ENCODE results near the gene MPRIP.
A peak's percentile ranks its signal among the peaks of the same experiment; 100 is the strongest.

MPRIP gene

DNA sequence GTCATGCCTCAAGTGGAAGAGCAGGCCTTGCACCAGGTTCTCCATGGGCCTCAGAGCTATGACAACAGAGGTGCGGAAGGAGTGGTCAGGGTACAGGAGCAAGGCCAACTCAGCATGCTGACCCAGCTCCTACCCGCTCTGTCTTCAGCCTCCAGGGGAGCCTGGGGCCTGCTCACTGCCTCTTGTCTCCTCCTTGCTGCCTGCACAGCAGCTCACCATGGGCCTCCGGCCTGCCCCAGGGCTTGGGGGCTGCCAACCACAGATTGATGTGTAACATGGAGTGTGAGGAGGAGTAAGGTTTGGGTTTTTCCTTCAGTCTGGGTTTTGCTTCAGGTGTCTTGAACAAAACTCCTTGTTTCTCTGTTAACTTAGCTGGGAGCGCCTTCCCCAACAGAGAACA is 101.8 kb downstream of the MPRIP start:
- H3K27ac ChIP-seq, result no peak overlapping the region
- TF ChIP-seq, protein P1, sequence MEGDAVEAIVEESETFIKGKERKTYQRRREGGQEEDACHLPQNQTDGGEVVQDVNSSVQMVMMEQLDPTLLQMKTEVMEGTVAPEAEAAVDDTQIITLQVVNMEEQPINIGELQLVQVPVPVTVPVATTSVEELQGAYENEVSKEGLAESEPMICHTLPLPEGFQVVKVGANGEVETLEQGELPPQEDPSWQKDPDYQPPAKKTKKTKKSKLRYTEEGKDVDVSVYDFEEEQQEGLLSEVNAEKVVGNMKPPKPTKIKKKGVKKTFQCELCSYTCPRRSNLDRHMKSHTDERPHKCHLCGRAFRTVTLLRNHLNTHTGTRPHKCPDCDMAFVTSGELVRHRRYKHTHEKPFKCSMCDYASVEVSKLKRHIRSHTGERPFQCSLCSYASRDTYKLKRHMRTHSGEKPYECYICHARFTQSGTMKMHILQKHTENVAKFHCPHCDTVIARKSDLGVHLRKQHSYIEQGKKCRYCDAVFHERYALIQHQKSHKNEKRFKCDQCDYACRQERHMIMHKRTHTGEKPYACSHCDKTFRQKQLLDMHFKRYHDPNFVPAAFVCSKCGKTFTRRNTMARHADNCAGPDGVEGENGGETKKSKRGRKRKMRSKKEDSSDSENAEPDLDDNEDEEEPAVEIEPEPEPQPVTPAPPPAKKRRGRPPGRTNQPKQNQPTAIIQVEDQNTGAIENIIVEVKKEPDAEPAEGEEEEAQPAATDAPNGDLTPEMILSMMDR (conservative IDR thresholded peaks at IDR 0.05), result no peak

DNA sequence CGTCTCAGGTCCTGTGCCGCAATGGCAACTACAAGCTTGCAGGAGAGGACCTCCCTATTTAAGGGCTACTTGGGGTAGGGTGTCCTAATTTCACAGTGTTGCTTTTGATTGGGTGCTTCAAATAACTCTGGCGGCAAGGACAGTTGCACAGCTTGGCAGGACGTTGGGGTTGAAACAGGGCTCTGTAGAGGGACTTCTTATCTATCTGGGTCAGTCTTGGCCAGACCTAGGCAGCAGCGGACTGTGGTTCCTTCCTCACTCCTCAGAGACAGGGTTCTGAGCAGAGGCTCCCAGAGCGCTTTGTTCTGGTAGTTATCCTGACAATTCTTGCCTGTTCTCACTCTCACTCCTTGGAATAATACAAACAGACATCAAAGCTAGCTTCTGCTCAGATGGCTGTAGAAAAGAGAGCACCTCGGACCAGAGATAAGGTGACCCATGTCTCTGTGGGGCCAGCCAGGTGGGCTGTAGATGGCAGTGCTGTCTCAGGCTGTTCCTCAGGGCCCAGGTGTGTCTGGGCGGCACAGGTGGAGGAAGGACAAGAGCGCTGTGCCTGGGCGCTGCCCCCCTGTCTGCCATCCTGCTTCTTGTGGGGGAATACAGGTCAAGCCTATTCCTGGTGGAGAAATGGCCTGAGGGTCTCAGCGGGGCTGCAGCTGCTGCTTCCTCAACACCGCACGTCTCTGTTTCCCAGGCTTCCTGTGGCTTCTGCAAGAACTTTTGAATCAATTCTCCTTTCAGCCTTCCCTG is 102.8 kb downstream of the MPRIP start:
- TF ChIP-seq, protein P1 (conservative IDR thresholded peaks at IDR 0.05), result no peak
- no peak overlapping the region for H3K27ac ChIP-seq

DNA sequence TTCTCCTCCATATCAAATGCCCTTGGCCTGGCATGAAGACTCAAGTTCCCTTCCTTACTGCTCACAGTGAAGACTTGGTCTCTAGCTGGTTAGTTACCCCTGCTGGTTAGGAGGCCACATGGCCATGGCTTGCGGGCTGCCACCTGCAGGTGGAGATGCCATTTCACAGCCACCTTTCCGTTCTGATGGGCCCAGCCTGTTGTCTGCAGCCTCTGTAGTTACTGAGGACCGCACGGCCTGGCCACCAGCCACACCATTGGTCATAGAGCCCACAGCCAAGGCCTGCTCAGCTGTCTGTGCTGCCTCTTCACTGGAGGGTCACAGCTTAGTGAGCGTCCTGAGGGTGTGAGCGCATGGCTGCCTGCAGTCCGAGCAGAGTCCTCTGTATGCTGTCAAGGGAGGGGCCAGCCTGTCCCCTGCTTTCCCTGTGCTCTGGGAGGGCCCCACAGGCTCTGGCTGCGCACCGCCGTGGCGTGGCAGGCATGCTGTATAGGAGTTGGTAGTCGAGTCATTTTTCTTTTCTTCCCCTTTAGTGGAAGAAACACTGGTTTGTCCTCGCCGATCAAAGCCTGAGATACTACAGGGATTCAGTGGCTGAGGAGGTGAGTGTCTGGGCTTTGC is 104.6 kb downstream of the MPRIP start:
- no peak overlapping the region for H3K27ac ChIP-seq
- TF ChIP-seq, protein P1 (conservative IDR thresholded peaks at IDR 0.05), result peak; percentile 72

DNA sequence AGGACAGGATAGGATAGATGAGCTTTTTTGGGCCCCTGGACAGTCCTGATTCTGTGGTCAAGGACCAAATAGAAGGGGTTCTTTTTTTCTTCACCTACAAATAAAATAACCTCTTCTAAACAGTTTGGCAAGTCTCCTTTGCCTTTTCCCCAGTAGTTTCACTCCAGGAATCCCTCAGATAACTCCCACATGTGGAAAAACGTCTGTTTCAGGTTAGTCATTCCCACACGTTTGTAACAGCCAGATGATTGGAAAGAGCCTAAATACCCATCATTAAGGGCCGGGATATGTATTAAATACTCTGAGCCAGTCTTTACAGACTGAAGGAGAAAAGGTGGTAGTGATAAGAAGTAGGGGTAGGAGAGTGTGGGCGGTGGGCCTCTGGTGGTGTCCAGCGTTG is 105.6 kb downstream of the MPRIP start:
- TF ChIP-seq, protein P1 (conservative IDR thresholded peaks at IDR 0.05), result no peak

DNA sequence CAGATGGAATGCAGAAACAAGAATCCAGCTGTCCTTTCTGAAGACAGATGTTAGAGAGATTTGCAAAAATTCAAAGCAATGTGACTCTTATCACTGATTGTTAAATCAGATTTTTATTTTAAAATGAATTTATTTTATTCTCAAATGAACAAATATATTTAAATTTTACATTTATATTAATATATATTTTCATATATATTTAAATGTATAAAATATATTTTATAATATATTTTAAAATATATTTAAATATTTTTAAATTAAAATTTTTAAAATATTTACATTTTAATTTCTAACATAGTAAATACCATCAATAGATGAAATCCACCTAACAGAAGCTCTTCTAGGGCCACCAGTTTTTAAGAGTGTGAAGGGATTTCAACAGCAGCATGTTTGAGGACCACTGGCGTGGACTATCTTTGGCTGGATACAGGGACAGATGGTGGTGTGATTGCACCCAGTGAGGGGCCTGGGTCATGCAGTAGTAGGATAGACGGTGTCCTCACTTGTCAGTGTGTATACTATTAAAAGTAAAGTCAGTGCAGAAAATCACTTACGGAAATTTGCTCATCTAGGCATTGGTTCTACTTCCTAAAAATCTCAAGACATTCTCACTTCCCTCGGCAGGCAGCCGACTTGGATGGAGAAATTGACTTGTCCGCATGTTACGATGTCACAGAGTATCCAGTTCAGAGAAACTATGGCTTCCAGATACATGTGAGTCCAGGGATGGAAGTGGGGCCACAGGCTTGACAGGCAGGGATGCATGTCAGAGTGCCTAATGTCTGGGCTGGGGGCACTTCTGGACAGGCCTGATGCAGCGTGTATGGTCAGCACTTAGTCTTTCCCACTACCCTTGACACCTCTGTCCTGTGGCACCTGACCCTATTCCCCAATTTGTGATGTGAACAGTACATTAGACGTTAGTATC is 107.5 kb downstream of the MPRIP start:
- H3K27ac ChIP-seq, result no peak overlapping the region
- TF ChIP-seq, protein P1 (conservative IDR thresholded peaks at IDR 0.05), result no peak

More for the DNA sequence above, 105.6 kb downstream of the MPRIP start:
- no peak overlapping the region for H3K27ac ChIP-seq

DNA sequence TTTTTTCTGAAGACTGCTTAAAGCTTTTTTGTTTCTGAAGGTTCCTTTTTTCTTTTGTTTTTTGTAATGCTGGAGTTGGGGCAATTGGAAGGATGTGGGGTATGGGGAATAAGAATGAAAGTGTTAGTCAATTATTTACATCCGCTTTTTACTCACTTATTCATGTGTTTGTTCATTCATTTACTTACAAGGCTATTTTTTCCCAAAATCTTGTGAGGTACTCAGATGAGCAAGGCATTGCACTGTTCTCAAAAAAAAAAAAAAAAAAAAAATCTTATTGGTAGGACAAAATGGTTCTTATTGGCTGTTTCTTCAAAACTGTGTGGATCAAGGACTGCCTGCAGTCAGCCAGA is 108.2 kb downstream of the MPRIP start:
- H3K27ac ChIP-seq, result no peak overlapping the region
- TF ChIP-seq, protein P1 (conservative IDR thresholded peaks at IDR 0.05), result no peak

DNA sequence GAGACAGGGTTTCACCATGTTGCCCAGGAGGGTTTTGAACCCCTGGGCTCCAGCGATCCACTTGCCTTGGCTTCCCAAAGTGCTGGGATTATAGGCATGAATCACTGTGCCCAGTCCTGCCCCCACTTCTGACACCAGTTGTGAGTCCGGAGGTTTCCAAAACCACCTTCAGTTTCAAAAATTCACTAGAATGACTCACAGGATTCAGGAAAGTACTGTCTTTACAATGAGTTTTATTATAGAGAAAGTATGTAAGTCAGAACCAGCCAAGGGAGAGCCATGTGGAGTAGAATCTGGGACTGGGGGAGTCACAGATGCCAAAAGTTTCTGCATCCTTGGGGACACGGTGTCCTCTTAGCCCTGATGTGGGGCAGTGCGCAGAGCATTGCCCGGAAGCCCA is 108.8 kb downstream of the MPRIP start:
- TF ChIP-seq, protein P1 (conservative IDR thresholded peaks at IDR 0.05), result no peak
- no peak overlapping the region for H3K27ac ChIP-seq
